Fibroblast of the aortic adventitia (primary cell): ENCODE data around the gene MBD6. TPM values are rescaled to one million over a fixed set of nuclear protein-coding genes. Genes with fewer than 3 reads are reported as not detected.
A peak's percentile ranks its signal among the peaks of the same experiment; 100 is the strongest.

Source experiments
- DNase-seq: peaks from one replicate; pipeline ENCODE4 v3.0.0-alpha.2; 2010; ENCODE audit warnings: low read depth
- H3K4me3 ChIP-seq: 2 replicates; pipeline ENCODE4 v1.5.1; 2011; ENCODE audit warnings: low read depth, mild to moderate bottlenecking, control low read depth, low read length, moderate library complexity
- CTCF ChIP-seq: IDR thresholded peaks from 2 replicates; pipeline ENCODE4 v1.5.1; 2011; ENCODE audit warnings: mild to moderate bottlenecking, low read length, control low read depth, inconsistent platforms; ENCODE audit not compliant: insufficient read depth
- total RNA-seq: library from RNA; depleted of rRNA; stranded (reverse); fragments of >200 nt; gene quantifications from 2 replicates; pipeline ENCODE4 v1.2.3, GENCODE V29; 2012; ENCODE audit warnings: low replicate concordance

Gene MBD6
- total RNA-seq = 4.2 and 7.6 TPM in 2 replicates

DNA sequence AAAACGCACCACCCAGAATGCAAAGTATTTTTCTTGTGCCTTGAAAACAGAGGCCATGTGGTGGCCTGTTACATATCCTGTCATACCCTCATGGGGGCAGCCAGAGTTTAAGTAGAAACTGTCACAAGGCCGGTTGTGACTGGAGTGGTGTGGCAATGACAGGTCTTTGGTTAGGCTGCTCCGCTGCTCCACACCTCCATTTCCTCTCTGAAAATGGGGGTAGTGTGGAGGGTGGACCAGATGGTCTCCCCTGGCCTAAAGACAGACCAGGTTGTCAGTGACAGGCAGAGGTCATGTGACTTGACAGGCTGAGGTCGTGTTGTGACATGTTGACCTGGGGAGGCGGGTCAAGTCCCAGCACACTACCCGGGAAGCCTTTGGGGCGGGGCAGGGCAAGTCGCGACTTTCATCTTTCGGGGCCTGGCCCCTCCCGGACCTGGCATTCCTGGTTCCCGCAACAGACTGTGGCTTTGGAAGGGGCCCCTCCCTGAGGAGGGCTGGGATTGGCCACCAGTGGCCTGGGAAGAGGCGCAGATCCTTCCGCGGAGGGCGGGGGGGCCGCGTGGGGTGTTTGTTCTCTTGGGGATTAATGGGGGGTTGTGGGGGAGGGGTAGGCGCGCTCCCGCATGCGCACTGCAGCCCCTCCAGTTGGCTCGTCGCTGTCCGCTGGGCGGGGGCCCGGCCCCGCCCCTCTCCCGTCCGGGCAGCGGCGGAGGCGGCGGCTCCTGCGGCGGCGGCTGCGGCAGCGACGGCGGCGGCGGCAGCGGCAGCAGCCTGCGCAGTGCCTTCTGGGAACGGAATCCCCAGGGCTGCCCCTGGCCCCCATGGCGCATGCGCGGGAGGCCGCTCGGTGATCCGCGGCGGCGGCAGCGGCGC lies at the start of gene MBD6:
TSS of gene MBD6 (plus strand) at position 814 of the 876 bp plus-strand sequence. CDS start 1,480 bp downstream, outside the sequence.
- H3K4me3 ChIP-seq = peak within 1 kb of the TSS; percentile 86
- no peak for TF ChIP-seq CTCF
- peak; percentile 95 for DNase-seq

- no peak for TF ChIP-seq CTCF
- no peak for DNase-seq
- no peak overlapping the region for H3K4me3 ChIP-seq
Measured at GRCh38 chr12:57473392-57473791, 49.2 kb upstream of the MBD6 start.

DNA sequence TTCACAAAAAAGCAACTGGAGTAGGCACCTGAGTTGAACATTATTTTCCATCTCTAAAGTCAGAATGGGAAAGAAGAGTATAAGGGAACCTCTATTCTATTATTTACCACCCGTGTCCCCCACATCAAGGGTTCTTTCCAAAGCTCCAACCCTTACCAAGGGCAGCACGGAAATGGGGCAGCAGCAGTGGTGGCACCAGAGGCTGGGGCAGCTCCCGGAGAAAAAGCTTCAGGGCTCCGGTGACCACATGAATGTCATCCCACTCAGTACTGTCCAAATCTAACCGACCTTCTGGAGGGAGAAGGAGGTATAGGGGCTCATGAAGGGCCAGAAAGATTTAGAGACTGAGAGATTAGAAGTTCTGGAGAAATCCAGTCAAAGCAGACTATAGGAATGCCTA lies 48.7 kb upstream of the MBD6 start:
- no peak overlapping the region for H3K4me3 ChIP-seq
- no peak for TF ChIP-seq CTCF

DNA sequence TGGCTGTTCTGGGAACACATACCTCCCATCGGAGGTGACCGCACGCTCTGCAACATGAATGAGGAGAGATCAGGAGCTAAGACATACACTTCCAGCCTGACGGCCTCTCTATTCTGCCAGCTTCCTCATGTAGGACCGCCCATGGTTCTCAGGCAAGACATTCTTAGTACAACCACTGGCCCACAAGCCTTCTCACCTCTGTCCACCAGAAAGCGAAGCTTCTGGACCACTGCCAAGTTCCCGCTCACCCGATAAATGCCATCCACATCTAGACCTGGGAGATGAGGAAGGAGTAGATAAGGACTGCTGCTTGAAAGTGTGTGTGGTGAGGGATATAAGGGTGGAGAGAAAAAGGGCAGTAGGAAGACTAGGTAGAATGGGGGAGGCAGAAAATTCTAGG lies 48.2 kb upstream of the MBD6 start:
- TF ChIP-seq CTCF = no peak
- no peak for DNase-seq
- H3K4me3 ChIP-seq = no peak overlapping the region

More for the DNA sequence above, 48.7 kb upstream of the MBD6 start:
- DNase-seq = no peak

- TF ChIP-seq CTCF = no peak
- no peak for DNase-seq
- no peak overlapping the region for H3K4me3 ChIP-seq
Measured at GRCh38 chr12:57474862-57475261, 47.8 kb upstream of the MBD6 start.

GRCh38 chr12:57475271-57476161 lies 47.1 kb upstream of the MBD6 start:
- DNase-seq = peak; percentile 37
- TF ChIP-seq CTCF = no peak
- H3K4me3 ChIP-seq = no peak overlapping the region
